Uterus (tissue), 4 donors: ENCODE data around the gene PTPRQ. TPM values are rescaled to one million over a fixed set of nuclear protein-coding genes. Genes with fewer than 3 reads are reported as not detected.

Experiments used
- DNase-seq, 2 donors: peaks; one replicate each; pipeline ENCODE4 v3.0.0-alpha.2; 2019 to 2020
- H3K27ac ChIP-seq, 2 donors: fragments of 200-600 bp; sonication (generic); 1 replicate in 1 of 2; 2 replicates in 1 of 2; pipeline ENCODE4 v1.5.1; 2016 to 2018
- H3K27me3 ChIP-seq, 2 donors: fragments of 200-600 bp; sonication (generic); one replicate each; pipeline ENCODE4 v1.5.1; 2018 to 2019; ENCODE audit warnings: control low read depth in 1 of 2
- H3K36me3 ChIP-seq, 2 donors: fragments of 200-600 bp; sonication (generic); one replicate each; pipeline ENCODE4 v1.5.1; 2019; ENCODE audit warnings: control low read depth in 1 of 2
- H3K4me1 ChIP-seq, 2 donors: fragments of 200-600 bp; sonication (generic); one replicate each; pipeline ENCODE4 v1.5.1; 2018 to 2019; ENCODE audit warnings: control low read depth in 1 of 2
- H3K4me3 ChIP-seq, 2 donors: fragments of 200-600 bp; sonication (generic); 1 replicate in 1 of 2; 2 replicates in 1 of 2; pipeline ENCODE4 v1.5.1; 2018 to 2019; ENCODE audit warnings: mild to moderate bottlenecking in 1 of 2
- H3K9me3 ChIP-seq, 2 donors: fragments of 200-600 bp; sonication (generic); one replicate each; pipeline ENCODE4 v1.5.1; 2019; ENCODE audit warnings: control low read depth in 1 of 2
- CTCF ChIP-seq, 4 experiments: fragments of 200-600 bp in 2 of 4; fragments of 450-650 bp in 2 of 4; sonication (generic) in 2 of 4; IDR thresholded peaks; one replicate each; pipeline ENCODE4 v1.5.1; 2016 to 2019; ENCODE audit warnings: antibody characterized with exemption in 4 of 4, mild to moderate bottlenecking in 2 of 4, moderate library complexity in 1 of 4
- POLR2A ChIP-seq, 2 donors: fragments of 450-650 bp; IDR thresholded peaks; one replicate each; pipeline ENCODE4 v1.6.1; 2016; ENCODE audit warnings: antibody characterized with exemption in 2 of 2, mild to moderate bottlenecking in 1 of 2, moderate library complexity in 1 of 2
- intact Hi-C: fragments of 100-400 bp; cut with DNase I; formaldehyde crosslinking; loops from one replicate; pipeline ENCODE4 v1.15.1; 2023; ENCODE audit warnings: low total_unique reads
- total RNA-seq, 4 donors: library from RNA; depleted of rRNA in 3 of 4; stranded (reverse); fragments of >200 nt in 3 of 4; gene quantifications; one replicate each; pipeline versions ENCODE4 v1.1.0 to v1.2.4, GENCODE V29; 2014 to 2023
- donor health status: DM: yes; HTN: yes; CAD: no.

Gene PTPRQ
- total RNA-seq, 4 donors from 2014 or later, result 0.29 to 1.3 (median 1.0) TPM; not detected in 1

DNA sequence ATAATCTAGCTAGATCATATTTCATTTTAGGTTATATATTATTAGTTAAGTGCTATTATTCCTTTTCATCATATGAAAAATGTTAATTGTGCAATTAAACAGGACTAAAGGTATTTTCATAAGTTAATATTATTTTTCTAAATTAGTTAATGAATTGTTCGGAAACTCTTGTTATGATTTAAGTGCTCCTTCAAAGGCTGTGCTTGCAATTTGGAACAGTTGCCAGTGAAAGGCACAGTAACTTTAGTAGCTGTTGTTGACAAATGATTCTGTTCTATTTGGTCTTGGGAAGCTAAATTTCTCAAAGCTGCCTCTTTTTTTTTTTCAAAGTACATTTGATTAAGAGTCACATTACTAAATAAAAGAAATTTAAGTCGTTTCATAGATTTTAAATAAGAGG is 40.7 kb downstream of the PTPRQ start:
- no peak overlapping the region for H3K4me3 ChIP-seq
- no peak for DNase-seq
- no peaks in the 10 kb centered on the region for H3K27me3 ChIP-seq
- H3K27ac ChIP-seq, result no peak overlapping the region
- intact Hi-C loops, result no loop called here
- no peaks in the 10 kb centered on the region for H3K4me1 ChIP-seq
- no peaks in the 10 kb centered on the region for H3K36me3 ChIP-seq
- H3K9me3 ChIP-seq, result no peaks in the 10 kb centered on the region
- TF ChIP-seq CTCF (IDR thresholded peaks at IDR 0.05) (no peak), POLR2A (IDR thresholded peaks at IDR 0.05) (no peak)

DNA sequence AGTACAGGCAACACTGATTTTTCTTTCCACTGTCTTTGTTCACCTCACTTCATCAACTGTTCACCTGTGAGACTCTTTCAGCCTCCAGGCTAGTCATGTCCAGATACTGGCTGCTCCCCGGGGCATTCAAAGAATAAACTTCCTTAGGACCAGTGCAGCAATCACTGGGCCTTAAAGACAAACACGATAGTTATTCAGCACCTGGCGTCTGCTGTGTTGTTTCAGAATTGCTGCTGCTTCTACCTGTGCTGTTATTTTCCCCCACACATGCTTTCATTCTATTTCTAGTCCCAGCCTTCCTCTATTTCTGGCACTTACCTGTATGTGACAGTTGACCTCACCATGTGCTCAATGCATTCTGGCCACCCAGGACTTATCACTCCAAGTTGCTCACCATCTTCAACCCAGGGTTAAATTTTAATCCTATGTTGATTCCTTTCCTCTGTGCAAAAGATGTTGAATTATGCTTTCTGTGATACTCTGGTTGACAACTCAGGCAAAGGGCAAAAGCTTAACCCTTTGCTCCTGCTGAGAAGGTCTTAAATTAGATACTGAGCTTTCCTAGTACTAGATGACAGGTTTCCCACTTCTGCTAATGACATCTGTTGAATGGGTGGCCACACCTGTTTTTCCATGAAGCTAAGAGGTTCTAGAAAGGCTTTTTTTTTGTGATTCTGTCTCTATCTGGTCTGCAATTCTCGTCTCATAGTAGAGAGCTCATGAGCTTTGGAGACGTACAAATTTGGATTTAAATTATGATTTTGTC is 41.4 kb downstream of the PTPRQ start:
- intact Hi-C loops, result no loop called here
- no peaks in the 10 kb centered on the region for H3K36me3 ChIP-seq
- H3K4me1 ChIP-seq, result no peaks in the 10 kb centered on the region
- H3K9me3 ChIP-seq, result no peaks in the 10 kb centered on the region
- H3K27me3 ChIP-seq, result no peaks in the 10 kb centered on the region
- H3K27ac ChIP-seq, result no peak overlapping the region
- TF ChIP-seq CTCF (IDR thresholded peaks at IDR 0.05), result no peak
- no peak for TF ChIP-seq POLR2A (IDR thresholded peaks at IDR 0.05)
- no peak for DNase-seq
- no peak overlapping the region for H3K4me3 ChIP-seq

GRCh38 chr12:80490329-80490728 is 46.3 kb downstream of the PTPRQ start:
- DNase-seq, result no peak
- Histone ChIP-seq H3K27me3 (no peaks in the 10 kb centered on the region), H3K27ac (no peak overlapping the region), H3K9me3 (no peaks in the 10 kb centered on the region), H3K4me1 (no peaks in the 10 kb centered on the region), H3K4me3 (no peak overlapping the region), H3K36me3 (no peaks in the 10 kb centered on the region)
- intact Hi-C loops, result no loop called here
- TF ChIP-seq CTCF (IDR thresholded peaks at IDR 0.05) (no peak), POLR2A (IDR thresholded peaks at IDR 0.05) (no peak)

- Histone ChIP-seq H3K27ac (no peak overlapping the region), H3K36me3 (no peaks in the 10 kb centered on the region), H3K27me3 (no peaks in the 10 kb centered on the region), H3K4me3 (no peak overlapping the region), H3K9me3 (no peaks in the 10 kb centered on the region), H3K4me1 (no peaks in the 10 kb centered on the region)
- TF ChIP-seq CTCF (IDR thresholded peaks at IDR 0.05), result no peak
- no peak for TF ChIP-seq POLR2A (IDR thresholded peaks at IDR 0.05)
- no peak for DNase-seq
- intact Hi-C loops, result no loop called here
These were observed 47.1 kb downstream of the PTPRQ start for GRCh38 chr12:80491166-80491565.

- no peaks in the 10 kb centered on the region for H3K4me1 ChIP-seq
- H3K9me3 ChIP-seq, result no peaks in the 10 kb centered on the region
- no peaks in the 10 kb centered on the region for H3K36me3 ChIP-seq
- H3K27me3 ChIP-seq, result no peaks in the 10 kb centered on the region
- no peak for DNase-seq
- H3K27ac ChIP-seq, result no peak overlapping the region
- no peak overlapping the region for H3K4me3 ChIP-seq
- TF ChIP-seq POLR2A (IDR thresholded peaks at IDR 0.05) (no peak), CTCF (IDR thresholded peaks at IDR 0.05) (no peak)
- intact Hi-C loops, result no loop called here
These were observed 49.4 kb downstream of the PTPRQ start for GRCh38 chr12:80493466-80493865.
